ENCODE data around the gene ZNF160.

DNA sequence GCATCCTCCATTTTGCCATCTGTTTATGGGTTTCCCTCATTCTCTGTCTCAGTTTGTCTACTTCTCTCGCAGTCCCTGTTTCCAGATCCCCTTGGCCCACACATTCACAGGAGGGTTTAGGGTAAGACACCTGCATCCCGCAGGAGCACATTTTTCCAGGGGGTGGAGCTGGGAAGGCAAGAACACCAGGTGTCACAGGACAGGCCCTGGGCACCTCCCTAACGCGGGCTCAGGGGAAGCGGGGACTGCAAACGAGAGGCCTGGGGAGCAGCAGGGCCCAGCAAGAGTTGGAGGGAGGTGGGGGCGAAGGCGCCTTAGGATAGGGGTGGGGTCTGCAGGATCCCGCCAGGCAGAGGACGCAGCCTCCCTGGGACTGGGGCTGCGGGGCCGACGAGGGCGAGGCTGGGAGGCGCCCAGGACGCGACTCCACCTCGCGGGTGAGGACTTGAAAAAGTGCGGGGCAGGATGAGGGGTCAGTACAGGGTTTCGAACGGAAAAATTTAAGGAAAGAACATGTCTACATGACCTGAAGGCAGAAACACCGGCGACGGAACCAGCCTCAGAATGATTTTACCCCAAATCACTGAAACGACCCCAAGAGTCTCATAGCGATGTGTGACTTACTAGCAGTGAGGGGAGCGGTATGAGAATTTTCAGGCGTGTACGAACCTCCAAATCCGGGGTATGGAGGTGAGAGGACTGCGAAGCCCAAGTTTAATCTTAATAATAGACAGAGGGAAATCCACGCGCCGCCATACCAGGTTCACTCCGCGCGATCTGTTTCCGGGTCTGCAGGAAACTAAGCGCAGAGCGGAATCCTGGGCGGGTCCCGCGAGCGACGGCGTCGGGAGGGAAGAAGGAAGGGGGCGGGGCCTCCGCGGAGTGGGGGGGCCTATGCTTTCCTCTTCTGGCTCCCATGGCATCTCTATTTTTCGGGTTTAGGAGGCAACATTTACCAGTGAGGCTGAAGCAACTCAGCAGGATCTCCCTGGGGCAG, 65.8 kb downstream of the ZNF160 start:
- TF ChIP-seq, protein P1, sequence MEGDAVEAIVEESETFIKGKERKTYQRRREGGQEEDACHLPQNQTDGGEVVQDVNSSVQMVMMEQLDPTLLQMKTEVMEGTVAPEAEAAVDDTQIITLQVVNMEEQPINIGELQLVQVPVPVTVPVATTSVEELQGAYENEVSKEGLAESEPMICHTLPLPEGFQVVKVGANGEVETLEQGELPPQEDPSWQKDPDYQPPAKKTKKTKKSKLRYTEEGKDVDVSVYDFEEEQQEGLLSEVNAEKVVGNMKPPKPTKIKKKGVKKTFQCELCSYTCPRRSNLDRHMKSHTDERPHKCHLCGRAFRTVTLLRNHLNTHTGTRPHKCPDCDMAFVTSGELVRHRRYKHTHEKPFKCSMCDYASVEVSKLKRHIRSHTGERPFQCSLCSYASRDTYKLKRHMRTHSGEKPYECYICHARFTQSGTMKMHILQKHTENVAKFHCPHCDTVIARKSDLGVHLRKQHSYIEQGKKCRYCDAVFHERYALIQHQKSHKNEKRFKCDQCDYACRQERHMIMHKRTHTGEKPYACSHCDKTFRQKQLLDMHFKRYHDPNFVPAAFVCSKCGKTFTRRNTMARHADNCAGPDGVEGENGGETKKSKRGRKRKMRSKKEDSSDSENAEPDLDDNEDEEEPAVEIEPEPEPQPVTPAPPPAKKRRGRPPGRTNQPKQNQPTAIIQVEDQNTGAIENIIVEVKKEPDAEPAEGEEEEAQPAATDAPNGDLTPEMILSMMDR (IDR thresholded peaks at IDR 0.05): no peak
- TF ChIP-seq POLR2A (IDR thresholded peaks at IDR 0.05): no peak

All from uterus (tissue), 2 donors.